ENCODE measurements around the gene CHM. TPM values are rescaled to one million over a fixed set of nuclear protein-coding genes. Genes with fewer than 3 reads are reported as not detected.
"Not testable (repeated sequence)": the region's sequence is repeated elsewhere in the genome, so short reads cannot be mapped to it uniquely, and the experiment has no call there.

CHM gene
- total RNA-seq, 1 donor from 2014 or later: 43.9 TPM

- TF ChIP-seq CTCF (conservative IDR thresholded peaks at IDR 0.05): no peak
- Mint-ChIP-seq H3K27ac (no peak overlapping the region), H3K4me1 (ENCODE audit: unreplicated experiment) (peaks cover 25% of the 10 kb centered on the region), H3K27me3 (no peaks in the 10 kb centered on the region), H3K4me3 (no peak overlapping the region), H3K9me3 (no peaks in the 10 kb centered on the region), H3K36me3 (peaks cover 45% of the 10 kb centered on the region)
- no peak for DNase-seq (ENCODE audit: extremely low spot score, unreplicated experiment)
These were observed 35.2 kb downstream of the CHM start for GRCh38 chrX:86012188-86012587.

- peaks cover 25% of the 10 kb centered on the region for H3K4me1 Mint-ChIP-seq (ENCODE audit: unreplicated experiment)
- not testable (repeated sequence) for H3K27ac Mint-ChIP-seq
These were observed 37.6 kb downstream of the CHM start for GRCh38 chrX:86009803-86010202.

GRCh38 chrX:86007891-86008290, 39.5 kb downstream of the CHM start:
- not testable (repeated sequence) for H3K27ac Mint-ChIP-seq; DNase-seq (ENCODE audit: extremely low spot score, unreplicated experiment); H3K9me3 Mint-ChIP-seq; H3K27me3 Mint-ChIP-seq; H3K4me3 Mint-ChIP-seq
- Mint-ChIP-seq H3K36me3 (peaks cover 43% of the 10 kb centered on the region), H3K4me1 (ENCODE audit: unreplicated experiment) (peaks cover 14% of the 10 kb centered on the region)

More at GRCh38 chrX:86009803-86010202, 37.6 kb downstream of the CHM start:
- not testable (repeated sequence) for H3K9me3 Mint-ChIP-seq; H3K27me3 Mint-ChIP-seq; DNase-seq (ENCODE audit: extremely low spot score, unreplicated experiment); H3K4me3 Mint-ChIP-seq
- H3K36me3 Mint-ChIP-seq: peaks cover 53% of the 10 kb centered on the region

GRCh38 chrX:86002076-86002896, 45.1 kb downstream of the CHM start:
- Mint-ChIP-seq H3K4me1 (ENCODE audit: unreplicated experiment) (peaks cover 5% of the 10 kb centered on the region), H3K36me3 (peaks cover 24% of the 10 kb centered on the region), H3K9me3 (no peaks in the 10 kb centered on the region), H3K27me3 (no peaks in the 10 kb centered on the region), H3K27ac (peak overlapping the region; percentile 50), H3K4me3 (peak overlapping the region; percentile 65)
- peak; percentile 72 for DNase-seq (ENCODE audit: extremely low spot score, unreplicated experiment)
- TF ChIP-seq CTCF (conservative IDR thresholded peaks at IDR 0.05): no peak

GRCh38 chrX:85998954-85999353, 48.4 kb downstream of the CHM start:
- no peak for TF ChIP-seq CTCF (conservative IDR thresholded peaks at IDR 0.05)
- peaks cover 25% of the 10 kb centered on the region for H3K4me1 Mint-ChIP-seq (ENCODE audit: unreplicated experiment)
- no peaks in the 10 kb centered on the region for H3K9me3 Mint-ChIP-seq
- no peak for DNase-seq (ENCODE audit: extremely low spot score, unreplicated experiment)
- no peaks in the 10 kb centered on the region for H3K27me3 Mint-ChIP-seq
- H3K27ac Mint-ChIP-seq: no peak overlapping the region
- H3K4me3 Mint-ChIP-seq: no peak overlapping the region
- peaks cover 7% of the 10 kb centered on the region for H3K36me3 Mint-ChIP-seq

GRCh38 chrX:85996555-85996954, 50.8 kb downstream of the CHM start:
- H3K4me3 Mint-ChIP-seq: no peak overlapping the region
- H3K4me1 Mint-ChIP-seq (ENCODE audit: unreplicated experiment): peaks cover 29% of the 10 kb centered on the region
- no peak for TF ChIP-seq CTCF (conservative IDR thresholded peaks at IDR 0.05)
- no peaks in the 10 kb centered on the region for H3K27me3 Mint-ChIP-seq
- H3K36me3 Mint-ChIP-seq: peaks cover 4% of the 10 kb centered on the region
- no peak overlapping the region for H3K27ac Mint-ChIP-seq
- no peaks in the 10 kb centered on the region for H3K9me3 Mint-ChIP-seq
- DNase-seq (ENCODE audit: extremely low spot score, unreplicated experiment): no peak
